Gastrocnemius medialis (tissue), 4 donors: Measurements from ENCODE around the gene UNC45A. TPM values are rescaled to one million over a fixed set of nuclear protein-coding genes. Genes with fewer than 3 reads are reported as not detected.

Experiments
- ATAC-seq, 2 donors: fragments of 150-250 bp; one replicate each; pipeline ENCODE4 v1.9.1; 2016
- DNase-seq, 2 donors: peaks; one replicate each; pipeline ENCODE4 v3.0.0-alpha.2; 2019
- H3K27ac ChIP-seq, 4 donors: fragments of 200-600 bp; sonication (generic); 1 replicate in 1 of 4; 2 replicates in 3 of 4; pipeline ENCODE4 v1.5.1; 2016 to 2018; ENCODE audit warnings: mild to moderate bottlenecking in 2 of 4, moderate library complexity in 1 of 4
- H3K27me3 ChIP-seq, 3 donors: fragments of 200-600 bp; sonication (generic) in 2 of 3; 1 replicate in 1 of 3; 2 replicates in 2 of 3; pipeline versions ENCODE4 v1.5.1 to v1.6.0; 2016 to 2019; ENCODE audit warnings: mild to moderate bottlenecking in 1 of 3, moderate library complexity in 1 of 3
- H3K36me3 ChIP-seq, 2 donors: fragments of 200-600 bp; sonication (generic) in 1 of 2; one replicate each; pipeline ENCODE4 v1.5.1; 2017 to 2018
- H3K4me1 ChIP-seq, 2 donors: fragments of 200-600 bp; sonication (generic) in 1 of 2; one replicate each; pipeline ENCODE4 v1.5.1; 2016 to 2017; ENCODE audit warnings: mild to moderate bottlenecking in 2 of 2
- H3K4me3 ChIP-seq, 4 donors: fragments of 200-600 bp; sonication (generic) in 3 of 4; 1 replicate in 1 of 4; 2 replicates in 3 of 4; pipeline ENCODE4 v1.5.1; 2016 to 2019; ENCODE audit warnings: mild to moderate bottlenecking in 2 of 4
- H3K9me3 ChIP-seq, 3 donors: fragments of 200-600 bp; sonication (generic) in 2 of 3; 1 replicate in 1 of 3; 2 replicates in 2 of 3; pipeline ENCODE4 v1.5.1; 2016 to 2019
- POLR2A ChIP-seq, 2 donors: fragments of 450-650 bp; IDR thresholded peaks; one replicate each; pipeline ENCODE4 v1.6.1; 2017; ENCODE audit warnings: antibody characterized with exemption in 2 of 2, mild to moderate bottlenecking in 2 of 2, moderate library complexity in 2 of 2
- in situ Hi-C, 4 donors: fragments of 200-750 bp; cut with MboI; loops; one replicate each; pipeline versions ENCODE4 v1.15.0 to v1.8.0; 2017; ENCODE audit warnings: low sequenced_read_pairs in 4 of 4
- intact Hi-C: fragments of 100-400 bp; cut with DNase I; formaldehyde crosslinking; loops from one replicate; pipeline ENCODE4 v1.15.1; 2023; ENCODE audit warnings: low total_unique reads
- total RNA-seq, 4 donors: library from RNA; depleted of rRNA; stranded (reverse); fragments of >200 nt; gene quantifications; one replicate each; pipeline versions ENCODE4 v1.1.0 to v1.2.3, GENCODE V29; 2016
- TF ChIP-seq, protein P1 (sequence below), 5 experiments: fragments of 450-650 bp in 3 of 5; fragments of 200-600 bp in 2 of 5; sonication (generic) in 2 of 5; IDR thresholded peaks in 4 of 5; conservative IDR thresholded peaks in 1 of 5; 1 replicate in 4 of 5; 2 replicates in 1 of 5; pipeline ENCODE4 v1.5.1; 2016 to 2019; ENCODE audit warnings: antibody characterized with exemption in 5 of 5, mild to moderate bottlenecking in 3 of 5, moderate library complexity in 3 of 5

Gene UNC45A
- total RNA-seq: 1 to 10 TPM; 6.8 to 9.6 (median 7.6) TPM

- DNase-seq (peak; percentile 85 to 86), ATAC-seq (peak; percentile 50 to 71)
- in situ Hi-C loops: no loop called here
- H3K27ac ChIP-seq: peak within 1 kb of the TSS; percentile 79 to 89 (median 84)
- peak within 1 kb of the TSS; percentile 74 to 92 (median 83) for H3K4me3 ChIP-seq
- H3K9me3 ChIP-seq: no peaks in the 10 kb centered on the region
- H3K27me3 ChIP-seq: no peaks in the 10 kb centered on the region
- intact Hi-C loops: loop anchor here (5.0 kb wide), 1 partner anchor 218 kb away; the partner anchor contains the start of gene BLM
- H3K36me3 ChIP-seq: peaks cover 0 to 35% of the 10 kb centered on the region in 2 donors
- peaks cover 42% of the 10 kb centered on the region in 2 donors for H3K4me1 ChIP-seq
- TF ChIP-seq, protein P1, sequence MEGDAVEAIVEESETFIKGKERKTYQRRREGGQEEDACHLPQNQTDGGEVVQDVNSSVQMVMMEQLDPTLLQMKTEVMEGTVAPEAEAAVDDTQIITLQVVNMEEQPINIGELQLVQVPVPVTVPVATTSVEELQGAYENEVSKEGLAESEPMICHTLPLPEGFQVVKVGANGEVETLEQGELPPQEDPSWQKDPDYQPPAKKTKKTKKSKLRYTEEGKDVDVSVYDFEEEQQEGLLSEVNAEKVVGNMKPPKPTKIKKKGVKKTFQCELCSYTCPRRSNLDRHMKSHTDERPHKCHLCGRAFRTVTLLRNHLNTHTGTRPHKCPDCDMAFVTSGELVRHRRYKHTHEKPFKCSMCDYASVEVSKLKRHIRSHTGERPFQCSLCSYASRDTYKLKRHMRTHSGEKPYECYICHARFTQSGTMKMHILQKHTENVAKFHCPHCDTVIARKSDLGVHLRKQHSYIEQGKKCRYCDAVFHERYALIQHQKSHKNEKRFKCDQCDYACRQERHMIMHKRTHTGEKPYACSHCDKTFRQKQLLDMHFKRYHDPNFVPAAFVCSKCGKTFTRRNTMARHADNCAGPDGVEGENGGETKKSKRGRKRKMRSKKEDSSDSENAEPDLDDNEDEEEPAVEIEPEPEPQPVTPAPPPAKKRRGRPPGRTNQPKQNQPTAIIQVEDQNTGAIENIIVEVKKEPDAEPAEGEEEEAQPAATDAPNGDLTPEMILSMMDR (IDR thresholded peaks at IDR 0.05 in 4 of 5, conservative IDR thresholded peaks at IDR 0.05 in 1 of 5): no peak
- TF ChIP-seq POLR2A (IDR thresholded peaks at IDR 0.05): peak; percentile 56 to 58
Observed at GRCh38 chr15:90934949-90935751, at the start of gene UNC45A. Gene UNC45A, plus strand, starts transcription at chr15:90935285. Its CDS starts 40 bp downstream, at chr15:90935325.

GRCh38 chr15:90885432-90886290 is 49.4 kb upstream of the UNC45A start:
- H3K27me3 ChIP-seq: no peaks in the 10 kb centered on the region
- H3K9me3 ChIP-seq: no peaks in the 10 kb centered on the region
- intact Hi-C loops: loop anchor here (1.0 to 10.0 kb wide), 3 partner anchors 193 to 561 kb away; no protein-coding TSS in a partner anchor
- H3K36me3 ChIP-seq: peaks cover 0 to 19% of the 10 kb centered on the region in 2 donors
- in situ Hi-C loops: loop anchor here (5.0 to 25.0 kb wide), 5 partner anchors 173 to 573 kb away; partner anchors contain the start of gene BLM (in 2 of the 4)
- peaks cover 7 to 8% of the 10 kb centered on the region in 2 donors for H3K4me1 ChIP-seq
- ATAC-seq (peak; percentile 60 to 62), DNase-seq (peak; percentile 42 to 63)
- peak in 1 of 2 donors; percentile 14 for TF ChIP-seq POLR2A (IDR thresholded peaks at IDR 0.05)
- TF ChIP-seq, protein P1 (IDR thresholded peaks at IDR 0.05 in 4 of 5, conservative IDR thresholded peaks at IDR 0.05 in 1 of 5): peak; percentile 97 to 99 (median 98)
- H3K4me3 ChIP-seq: peak overlapping the region; percentile 57 to 67 (median 62)
- H3K27ac ChIP-seq: peak overlapping the region; percentile 86 to 90 (median 88)

GRCh38 chr15:90886291-90886614 is 48.8 kb upstream of the UNC45A start:
- TF ChIP-seq POLR2A (IDR thresholded peaks at IDR 0.05): no peak
- TF ChIP-seq, protein P1 (IDR thresholded peaks at IDR 0.05 in 4 of 5, conservative IDR thresholded peaks at IDR 0.05 in 1 of 5): peak in 1 of 5 experiments; percentile 1

DNA sequence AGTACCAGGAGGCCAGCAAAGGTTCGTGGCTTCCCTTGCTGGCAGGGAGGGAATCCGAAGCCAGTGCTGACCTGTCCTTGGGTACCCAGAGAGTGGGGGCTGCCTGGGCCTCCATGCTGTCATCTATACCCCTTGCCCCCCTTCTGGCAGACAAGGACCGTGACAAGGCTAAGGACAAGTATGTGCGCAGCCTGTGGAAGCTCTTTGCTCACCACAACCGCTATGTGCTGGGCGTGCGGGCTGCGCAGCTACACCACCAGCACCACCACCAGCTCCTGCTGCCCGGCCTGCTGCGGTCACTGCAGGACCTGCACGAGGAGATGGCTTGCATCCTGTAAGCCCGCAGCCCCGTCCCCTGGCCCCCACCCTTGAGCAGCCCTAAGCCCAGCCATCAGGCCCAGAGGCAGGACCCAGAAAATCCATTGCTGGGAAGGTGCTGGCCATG is 48.0 kb upstream of the UNC45A start:
- DNase-seq (no peak), ATAC-seq (no peak)
- Histone ChIP-seq H3K27me3 (no peaks in the 10 kb centered on the region), H3K9me3 (no peaks in the 10 kb centered on the region), H3K27ac (no peak overlapping the region), H3K4me1 (peaks cover 7 to 8% of the 10 kb centered on the region in 2 donors), H3K4me3 (no peak overlapping the region), H3K36me3 (peaks cover 0 to 5% of the 10 kb centered on the region in 2 donors)
- intact Hi-C loops: loop anchor here (5.0 to 10.0 kb wide), 2 partner anchors 195 to 562 kb away; no protein-coding TSS in a partner anchor
- in situ Hi-C loops: loop anchor here (5.0 to 25.0 kb wide), 5 partner anchors 175 to 575 kb away; partner anchors contain the start of gene BLM (in 2 of the 4)
- TF ChIP-seq POLR2A (IDR thresholded peaks at IDR 0.05): no peak
- TF ChIP-seq, protein P1 (IDR thresholded peaks at IDR 0.05 in 4 of 5, conservative IDR thresholded peaks at IDR 0.05 in 1 of 5): no peak

More at GRCh38 chr15:90886291-90886614, 48.8 kb upstream of the UNC45A start:
- DNase-seq: no peak
- Histone ChIP-seq H3K4me3 (no peak overlapping the region), H3K27ac (peak overlapping the region in 3 of 4 donors; percentile 86 to 88 (median 88)), H3K27me3 (no peaks in the 10 kb centered on the region), H3K4me1 (peaks cover 7 to 8% of the 10 kb centered on the region in 2 donors), H3K36me3 (peaks cover 0 to 14% of the 10 kb centered on the region in 2 donors), H3K9me3 (no peaks in the 10 kb centered on the region)
- in situ Hi-C loops: loop anchor here (5.0 to 25.0 kb wide), 5 partner anchors 174 to 574 kb away; partner anchors contain the start of gene BLM (in 2 of the 4)
- no peak for ATAC-seq
- intact Hi-C loops: loop anchor here (1.0 to 10.0 kb wide), 3 partner anchors 194 to 561 kb away; no protein-coding TSS in a partner anchor
